Stimulated activated CD8-positive, alpha-beta memory T cell treated with anti-CD3 and anti-CD28 coated beads, Interleukin-15, amount 100 ng/mL, for 4 hours (primary cell): ENCODE data around the gene C1orf174.

Experiments
- DNase-seq, 2 donors: peaks; one replicate each; pipeline ENCODE4 v3.0.0-alpha.2; 2020; ENCODE audit warnings: low read depth in 2 of 2

Gene C1orf174

GRCh38 chr1:3910049-3910731, 10.1 kb upstream of the C1orf174 start:
- no peak for DNase-seq

DNA sequence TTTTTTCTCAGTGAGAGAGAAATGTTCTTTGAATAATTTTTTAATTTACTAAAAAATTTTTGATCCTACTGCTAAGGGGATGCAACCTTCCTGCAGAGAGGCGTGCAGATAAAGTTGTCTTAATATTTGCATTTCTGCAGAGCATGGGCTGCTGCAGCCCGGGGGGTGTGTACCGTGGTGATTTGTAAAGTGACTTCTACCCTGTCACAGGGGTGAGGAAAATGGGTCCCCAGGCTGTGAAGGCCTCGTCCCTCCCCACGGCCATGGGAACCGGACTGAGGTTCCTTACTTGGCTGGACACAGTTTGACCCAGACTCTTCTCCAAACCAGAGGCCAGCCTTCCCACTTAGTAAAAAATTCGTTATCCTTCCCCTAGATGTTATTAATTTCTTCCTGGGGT, 9.5 kb upstream of the C1orf174 start:
- DNase-seq, result no peak

DNA sequence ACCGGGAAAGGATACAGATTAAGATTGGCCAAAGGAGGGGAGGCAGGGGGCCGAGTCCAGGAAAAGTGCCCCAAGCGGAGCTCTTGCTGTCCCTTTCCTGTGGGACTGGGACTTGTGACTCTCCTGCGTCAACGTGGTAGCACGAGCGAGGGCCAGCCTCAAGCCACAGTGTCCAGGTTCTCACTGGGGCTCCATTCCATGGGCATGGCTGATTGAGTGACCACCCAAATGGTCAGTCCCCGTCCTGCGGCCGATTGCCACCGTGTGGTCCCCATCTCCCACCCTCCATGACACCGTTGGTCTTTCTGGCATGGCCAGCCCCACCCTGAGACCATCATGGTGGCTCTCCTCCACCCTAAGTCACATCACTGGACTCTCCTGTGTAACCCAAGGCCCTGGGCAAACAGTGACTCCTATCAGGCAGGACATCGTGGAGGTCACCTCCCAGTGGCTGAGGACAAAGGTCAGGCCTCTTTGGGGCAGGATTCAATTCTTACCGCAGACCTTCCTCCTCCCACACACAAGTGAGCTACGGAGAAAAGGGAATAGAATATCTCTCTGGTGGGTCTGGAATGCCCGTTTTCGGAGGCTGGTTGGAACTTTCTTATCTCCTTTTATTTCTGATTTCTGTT, 8.9 kb upstream of the C1orf174 start:
- DNase-seq, result no peak

GRCh38 chr1:3907621-3908165, 7.6 kb upstream of the C1orf174 start:
- no peak for DNase-seq

- DNase-seq, result no peak
Measured at GRCh38 chr1:3907031-3907534, 7.0 kb upstream of the C1orf174 start.

- no peak for DNase-seq
Measured at GRCh38 chr1:3906672-3907020, 6.6 kb upstream of the C1orf174 start.

DNA sequence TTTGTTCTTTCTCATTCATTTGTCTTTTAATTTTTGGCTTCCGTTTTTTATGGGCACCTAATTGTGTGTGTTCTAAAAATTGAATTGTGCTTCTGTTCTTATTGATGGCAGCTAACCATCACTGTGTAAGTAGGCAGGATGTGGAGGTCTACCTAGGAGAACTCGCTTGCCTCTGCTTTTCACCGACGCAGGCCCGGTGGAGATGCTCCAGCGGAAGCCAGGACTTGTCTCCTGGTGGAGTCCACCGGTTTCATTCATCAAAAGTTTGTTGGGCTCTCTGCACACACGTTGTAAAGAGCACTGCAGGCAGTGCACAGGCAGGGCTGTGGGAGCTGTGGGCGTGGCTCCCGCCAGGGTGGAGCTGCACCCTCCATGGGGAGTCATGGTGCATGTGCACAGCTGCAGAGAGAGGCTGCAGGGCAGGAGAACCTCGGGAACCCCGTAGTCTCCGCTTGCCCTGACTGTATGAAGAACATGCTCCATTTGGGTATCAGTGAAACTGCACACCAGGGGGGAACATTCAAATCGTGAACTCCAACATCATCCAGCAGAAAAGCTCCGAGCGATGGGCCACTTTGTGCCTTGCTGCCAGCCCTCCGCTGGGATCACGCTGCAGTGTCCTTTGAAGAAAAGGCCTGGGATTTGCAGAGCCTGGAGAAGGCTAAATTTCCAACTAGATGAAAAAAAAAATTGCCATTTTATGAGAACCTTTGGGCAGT, 6.0 kb upstream of the C1orf174 start:
- DNase-seq, result no peak

- DNase-seq, result no peak
Measured at GRCh38 chr1:3905266-3905952, 5.3 kb upstream of the C1orf174 start.

DNA sequence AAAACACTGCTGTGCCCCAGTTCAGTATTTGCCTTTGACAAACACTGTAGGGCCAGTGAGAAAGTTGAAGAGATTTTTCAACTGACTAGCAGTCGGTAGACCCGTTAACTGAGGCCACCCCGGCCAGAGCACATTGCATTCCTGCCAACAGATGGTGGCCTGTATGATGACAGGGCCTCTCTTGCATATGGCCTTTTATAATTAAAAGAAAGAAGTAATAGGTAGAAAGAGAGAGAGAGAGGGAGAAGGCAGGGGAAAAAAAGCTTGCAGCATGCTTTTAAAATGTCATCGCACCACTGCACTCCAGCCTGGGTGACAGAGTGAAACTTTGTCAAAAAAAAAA, 4.7 kb upstream of the C1orf174 start:
- DNase-seq, result no peak

- DNase-seq, result no peak
Measured at GRCh38 chr1:3904006-3904842, 4.2 kb upstream of the C1orf174 start.

DNA sequence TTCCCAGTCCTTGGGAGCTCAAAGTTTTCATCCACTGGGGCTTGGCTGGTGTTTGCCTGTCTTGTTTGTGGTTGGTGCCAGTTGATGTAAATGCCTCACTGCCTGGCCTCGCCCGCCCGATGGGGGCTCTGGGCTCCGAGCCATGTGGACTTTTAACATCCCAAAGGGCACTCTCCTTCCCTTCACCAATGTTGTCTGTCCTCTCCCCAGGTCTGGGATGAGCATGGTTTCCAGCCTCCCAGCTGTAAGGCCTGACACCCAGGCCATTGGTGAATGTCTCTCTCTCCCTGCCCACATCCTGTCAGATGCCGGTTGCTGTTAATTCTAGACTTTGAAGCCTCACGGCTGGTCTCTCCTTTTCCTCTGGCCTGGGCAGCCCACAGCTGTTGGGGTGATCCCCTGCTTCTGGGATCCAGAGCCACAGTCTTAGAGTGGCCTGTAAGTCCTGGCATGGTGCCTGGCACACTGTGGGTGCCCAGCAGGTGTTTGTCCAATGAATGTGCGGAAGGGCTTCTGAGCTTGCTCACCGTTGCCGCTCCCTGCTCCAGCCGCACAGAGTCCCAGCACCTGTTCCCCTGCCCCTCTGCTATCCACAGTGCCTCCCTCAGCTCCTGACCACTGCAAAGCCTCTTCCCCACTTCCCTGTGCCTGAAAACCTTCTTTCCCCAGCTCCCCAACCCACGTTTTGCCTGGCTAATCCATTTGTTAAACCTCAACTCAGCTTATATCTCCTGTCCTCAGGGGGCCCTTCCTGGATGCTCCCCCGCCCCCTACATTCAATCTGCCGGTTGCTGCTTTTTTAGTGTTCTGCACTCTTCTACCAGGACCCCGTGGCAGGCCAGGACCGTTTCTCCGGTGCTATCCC, 3.3 kb upstream of the C1orf174 start:
- DNase-seq, result no peak

- DNase-seq, result no peak
Measured at GRCh38 chr1:3902571-3903091, 2.6 kb upstream of the C1orf174 start.

GRCh38 chr1:3902111-3902511, 2.0 kb upstream of the C1orf174 start:
- DNase-seq, result no peak

DNA sequence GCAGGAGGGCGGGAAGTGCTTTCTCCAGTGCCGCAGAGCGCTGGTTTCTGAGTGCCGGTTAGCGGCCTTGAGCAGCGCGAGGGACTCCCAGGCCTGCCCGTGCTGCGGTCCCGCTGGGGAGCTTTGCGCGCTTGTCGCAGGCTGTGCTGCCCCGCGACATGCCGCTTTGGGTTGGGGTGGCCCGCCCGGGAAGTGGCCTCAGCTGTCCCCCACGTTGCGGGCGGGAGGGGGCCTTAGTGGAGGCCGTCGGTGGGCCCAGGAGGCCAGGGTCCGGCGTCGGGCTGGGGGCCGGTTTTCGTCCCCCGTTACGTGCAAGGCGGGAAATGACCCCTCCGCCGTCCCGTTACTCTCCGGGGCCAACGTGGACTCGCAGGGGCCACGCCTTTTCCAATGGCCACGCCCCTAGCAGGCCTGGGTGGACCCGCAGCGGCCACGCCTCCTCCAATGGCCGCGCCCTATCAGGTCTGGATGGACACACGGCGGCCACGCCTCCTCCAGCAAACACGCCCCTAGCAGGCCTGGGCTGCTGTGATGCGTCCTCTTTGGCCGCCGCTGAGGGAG, 977 bp upstream of the C1orf174 start:
- peak; percentile 68 to 75 for DNase-seq

- no peak for DNase-seq
Measured at GRCh38 chr1:3899754-3900149, 320 bp downstream of the C1orf174 start.

DNA sequence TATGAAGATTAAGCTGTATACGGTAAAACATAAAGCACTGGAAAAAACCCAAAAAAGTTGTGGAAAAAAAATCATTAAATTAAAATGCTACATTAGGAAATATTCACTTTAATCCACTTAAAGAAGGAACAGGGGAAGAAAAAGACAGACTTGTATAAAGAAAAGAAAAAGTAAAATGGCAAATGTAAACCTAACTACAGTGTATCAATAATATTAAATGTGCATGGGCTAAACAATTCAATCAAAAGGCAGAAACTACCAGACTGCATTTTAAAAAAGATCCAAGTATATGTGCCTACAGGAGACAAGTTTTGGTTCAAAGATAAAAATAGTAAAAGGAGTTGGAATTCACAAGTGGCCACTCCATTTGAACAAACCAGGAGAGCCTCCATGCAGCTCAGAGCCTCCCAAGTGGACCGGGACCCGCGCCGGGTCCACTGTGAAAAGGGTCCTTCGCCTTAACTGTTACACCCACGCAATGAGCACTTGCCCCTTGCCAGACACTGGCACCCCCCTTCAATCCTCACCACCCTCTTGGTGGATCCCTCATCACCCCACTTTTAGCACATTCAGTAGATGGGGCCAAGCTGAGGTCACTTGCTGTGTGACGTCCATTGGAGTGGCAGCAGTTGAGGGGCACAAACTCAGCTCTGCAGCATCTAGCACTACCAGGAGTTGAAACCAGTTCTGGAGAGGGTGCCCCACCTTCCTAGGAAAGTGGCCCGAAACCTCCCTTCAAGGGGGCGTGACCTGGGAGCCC, 898 bp downstream of the C1orf174 start:
- DNase-seq, result no peak

GRCh38 chr1:3898475-3898735, 1.7 kb downstream of the C1orf174 start:
- no peak for DNase-seq

DNA sequence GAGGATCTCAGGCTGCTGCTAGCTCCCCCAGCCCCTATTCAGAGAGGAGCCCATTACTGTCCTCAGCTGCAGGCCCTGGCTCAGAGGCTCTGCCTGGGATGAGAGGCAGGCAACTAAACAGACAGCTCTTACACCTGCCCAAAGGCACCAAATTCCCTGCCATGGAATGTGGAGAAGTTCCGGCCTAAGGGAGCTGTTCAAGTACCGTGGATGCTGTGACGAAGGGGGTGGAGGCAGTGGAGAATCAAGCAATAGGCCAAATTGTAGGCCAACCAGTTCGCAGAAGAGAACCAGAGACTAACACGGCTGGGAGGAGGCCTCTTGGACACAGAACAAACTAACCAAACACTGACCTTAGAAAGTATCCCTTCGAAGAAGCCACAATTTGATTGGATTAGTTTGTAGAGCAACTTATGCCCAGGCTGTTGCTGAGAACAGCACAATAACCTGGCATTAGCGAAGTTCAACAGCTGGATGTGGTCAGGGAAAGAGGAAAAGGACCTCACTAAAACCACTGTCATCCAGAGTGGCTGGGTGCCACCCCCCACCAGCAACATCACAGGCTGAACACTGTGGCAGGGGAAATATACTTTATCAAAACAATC, 3.6 kb downstream of the C1orf174 start:
- no peak for DNase-seq

DNA sequence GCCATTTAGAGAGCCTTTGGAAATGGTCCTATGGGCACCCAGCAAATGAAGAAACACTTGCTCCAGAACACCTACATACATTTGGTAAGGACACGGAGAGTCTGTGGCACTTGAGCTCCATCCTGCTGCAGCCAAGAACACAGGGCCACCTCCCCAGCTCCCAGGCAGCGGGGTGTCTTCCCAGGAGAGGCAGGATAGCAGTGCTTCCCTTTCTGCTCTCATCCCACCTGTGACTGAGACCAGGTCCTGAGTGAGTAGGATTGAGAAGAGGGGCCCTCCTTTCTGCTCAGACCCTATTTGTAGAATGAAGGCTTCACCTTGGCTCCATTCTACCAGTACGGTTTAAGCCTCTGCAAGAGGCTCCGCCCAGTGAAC, 4.1 kb downstream of the C1orf174 start:
- no peak for DNase-seq
